HG03575 (cell line): ENCODE data around the gene SORCS1.

Experiments
- ATAC-seq: cut with Tn5 transposase; IDR thresholded peaks from one replicate; pipeline ENCODE4 v1.9.1; 2021; ENCODE audit not compliant: unreplicated experiment, insufficient number of reproducible peaks, low FRiP score; ENCODE audit errors: extremely low read depth

SORCS1 gene

GRCh38 chr10:106971411-106971831, 193.1 kb downstream of the SORCS1 start:
- ATAC-seq = no peak

DNA sequence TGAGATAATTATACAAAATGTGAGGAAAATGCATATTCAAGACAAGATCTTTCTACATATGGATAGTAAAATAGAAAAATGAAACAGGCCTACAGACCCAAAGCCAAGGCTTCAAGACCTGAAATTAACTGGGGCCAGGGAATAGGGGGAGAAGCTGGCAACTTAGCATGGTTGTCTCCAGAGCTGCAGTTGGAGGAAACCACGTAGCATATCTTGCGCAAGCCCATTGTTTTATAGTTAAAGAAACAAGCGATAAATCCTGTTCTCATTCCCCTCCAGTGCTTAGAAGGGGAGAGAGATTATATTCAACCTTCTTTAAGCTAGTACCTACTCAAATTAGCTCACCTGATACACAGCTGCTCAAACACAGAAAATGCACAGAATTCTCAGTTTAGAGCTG, 197.1 kb downstream of the SORCS1 start:
- no peak for ATAC-seq

DNA sequence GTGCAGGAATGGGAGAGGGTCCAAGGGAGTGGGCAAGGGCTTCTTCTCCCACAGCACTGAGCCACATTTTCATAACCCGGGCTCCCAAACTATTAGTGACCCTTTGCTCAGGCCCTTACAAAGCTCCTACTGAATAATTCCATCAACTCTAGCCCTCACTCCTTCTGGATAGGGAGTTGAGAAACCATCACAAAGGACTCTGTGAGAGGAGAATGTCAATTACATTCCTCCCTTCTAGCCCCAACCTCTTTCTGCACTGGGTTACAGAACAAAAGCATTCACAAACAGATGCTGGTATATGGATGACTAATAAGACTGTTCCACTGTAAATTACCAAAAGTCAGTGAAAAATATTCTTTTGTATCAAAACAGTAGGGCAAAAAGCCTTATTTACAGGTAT, 203.7 kb downstream of the SORCS1 start:
- no peak for ATAC-seq

DNA sequence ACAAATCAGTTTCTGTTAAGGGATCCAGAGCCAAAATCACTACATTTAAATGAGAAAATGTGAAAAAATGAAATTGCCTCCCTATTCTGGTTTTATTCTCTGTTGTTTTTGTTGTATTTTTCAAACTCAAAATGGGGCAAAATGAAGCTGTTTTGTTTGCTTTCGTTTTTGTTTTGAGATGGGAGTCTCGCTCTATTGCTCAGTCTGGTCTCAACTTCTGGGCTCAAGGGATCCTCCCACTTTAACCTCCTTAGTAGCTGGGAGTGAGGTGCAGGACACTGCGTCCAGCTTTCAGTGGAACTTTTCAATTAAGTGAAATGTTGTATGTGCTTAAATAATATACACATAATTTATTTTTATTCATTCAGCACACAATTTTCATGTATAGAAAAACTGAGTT, 205.0 kb downstream of the SORCS1 start:
- no peak for ATAC-seq

- no peak for ATAC-seq
Measured at GRCh38 chr10:106958589-106959361, 205.7 kb downstream of the SORCS1 start.

GRCh38 chr10:106957823-106958588, 206.5 kb downstream of the SORCS1 start:
- peak; percentile 48 for ATAC-seq

DNA sequence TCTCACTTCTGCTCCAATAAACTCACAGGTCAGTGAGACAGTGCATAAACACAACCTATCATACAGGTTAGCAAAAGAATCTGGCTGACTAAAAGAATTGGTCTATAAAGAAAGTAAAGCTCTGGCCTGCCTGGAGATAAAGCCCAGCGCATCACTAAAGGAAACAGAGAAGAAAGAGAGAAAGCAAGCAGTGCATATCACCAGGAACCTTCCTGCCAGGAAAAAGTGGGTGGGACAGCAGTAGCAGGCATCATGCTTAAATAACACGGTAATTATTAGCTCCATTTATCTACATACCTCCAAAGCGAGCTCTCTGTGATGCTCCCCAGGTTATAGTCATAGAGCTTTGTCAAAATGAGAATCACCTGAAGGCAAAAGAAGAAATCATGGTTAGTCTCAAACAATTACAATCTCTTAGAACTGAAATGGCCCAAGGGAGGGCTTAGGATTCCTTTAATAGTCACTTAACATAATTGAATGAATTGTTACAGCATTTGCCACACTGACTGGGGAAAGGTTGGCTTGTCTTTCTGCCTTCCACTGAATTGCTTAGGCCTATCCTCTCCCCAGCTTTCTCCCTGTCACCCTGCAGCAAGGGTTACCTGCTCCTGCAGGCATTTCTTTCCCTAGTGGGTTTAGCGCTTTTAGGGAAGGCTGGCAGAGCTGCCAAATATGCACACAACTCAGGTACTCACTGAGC, 208.1 kb downstream of the SORCS1 start:
- no peak for ATAC-seq

DNA sequence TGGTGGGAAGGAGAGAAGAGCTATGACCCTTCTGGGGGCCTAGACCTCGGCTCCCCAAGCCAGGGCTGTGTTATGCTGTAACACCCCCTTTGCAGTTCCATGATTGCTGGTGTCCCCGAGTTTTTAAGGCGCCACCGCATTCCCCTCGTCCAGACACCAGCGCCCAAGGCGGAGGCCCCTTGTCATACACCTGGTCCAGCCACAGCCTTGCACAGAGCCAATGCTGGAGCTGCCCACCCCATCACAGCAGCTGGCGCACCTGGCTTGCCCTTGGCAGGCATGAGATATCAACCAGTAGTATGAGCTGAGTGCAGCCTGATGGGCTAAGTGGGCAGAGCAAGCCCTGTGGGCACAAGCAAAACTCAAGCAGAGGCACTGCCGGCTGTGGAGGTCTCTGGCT, 209.4 kb downstream of the SORCS1 start:
- no peak for ATAC-seq

DNA sequence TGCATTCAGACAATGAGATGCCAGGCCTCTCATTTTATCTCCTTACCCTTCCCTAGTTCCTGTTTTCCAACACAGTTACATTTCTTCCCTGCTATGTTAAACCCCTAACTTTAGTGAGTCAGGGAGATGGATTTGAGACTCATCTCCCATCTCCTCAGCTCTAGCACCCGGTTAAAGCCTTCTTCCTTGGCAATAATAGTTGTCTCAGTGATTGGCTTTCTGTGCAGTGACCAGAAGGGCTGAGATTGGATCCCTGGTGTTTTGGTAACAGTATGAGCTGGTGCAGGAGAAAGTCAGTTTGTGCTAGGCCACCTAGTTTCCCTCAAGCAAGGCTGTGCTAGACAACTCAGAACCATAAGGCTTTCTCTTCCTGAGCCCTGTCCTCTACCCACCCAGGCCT, 212.5 kb downstream of the SORCS1 start:
- ATAC-seq = no peak

GRCh38 chr10:106949680-106950478, 214.6 kb downstream of the SORCS1 start:
- no peak for ATAC-seq

DNA sequence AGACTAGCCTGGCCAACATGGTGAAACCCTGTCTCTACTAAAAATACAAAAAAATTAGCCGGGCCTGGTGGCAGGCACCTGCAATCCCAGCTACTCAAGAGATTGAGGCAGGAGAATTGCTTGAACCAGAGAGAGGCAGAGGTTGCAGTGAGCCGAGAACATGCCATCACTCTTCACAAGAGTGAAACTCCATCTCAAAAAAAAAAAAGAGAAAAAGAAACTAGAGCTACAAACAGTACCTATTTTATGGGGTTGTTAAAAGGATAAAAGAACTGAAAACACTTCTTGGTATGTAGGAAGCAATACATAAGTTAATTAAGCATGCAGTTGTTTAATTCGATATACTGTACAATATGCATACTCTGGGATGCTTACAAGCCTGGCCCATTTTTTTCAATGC, 216.9 kb downstream of the SORCS1 start:
- no peak for ATAC-seq

GRCh38 chr10:106942035-106942662, 222.4 kb downstream of the SORCS1 start:
- no peak for ATAC-seq

DNA sequence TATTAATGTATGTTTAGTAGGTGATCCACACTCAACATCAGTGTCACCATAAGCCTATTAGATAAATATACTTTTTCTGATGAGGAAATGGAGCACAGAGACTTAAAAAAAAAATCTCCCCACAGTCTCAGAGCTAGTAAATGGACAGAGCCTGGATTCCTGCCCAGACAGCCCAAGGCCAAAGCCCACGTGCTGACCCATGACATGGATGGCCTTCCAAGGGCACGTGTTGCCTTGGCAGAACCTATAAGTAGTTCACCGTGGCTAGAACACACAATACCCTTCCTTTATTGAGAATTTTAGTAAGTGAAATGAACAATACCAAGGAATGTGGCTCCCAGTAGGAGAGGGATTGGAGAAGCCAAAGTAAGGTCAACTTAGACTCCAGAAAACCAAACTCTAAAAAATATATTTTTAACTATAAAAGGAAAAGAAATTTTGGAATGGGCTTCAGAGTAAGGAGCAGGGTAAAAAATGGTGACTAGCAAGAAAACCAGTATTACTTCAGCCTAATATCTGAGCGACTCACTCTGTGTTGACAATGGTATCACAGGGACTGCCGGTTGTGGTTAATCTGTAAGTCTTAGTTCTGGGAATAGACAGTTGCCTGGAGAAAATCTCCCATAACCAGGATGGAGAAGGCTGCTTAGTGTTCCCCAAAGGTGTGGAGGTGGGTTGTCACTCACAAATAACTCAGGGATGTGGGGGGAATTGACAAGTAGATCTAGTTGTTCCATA, 223.0 kb downstream of the SORCS1 start:
- no peak for ATAC-seq

- ATAC-seq = no peak
Measured at GRCh38 chr10:106938513-106938912, 226.0 kb downstream of the SORCS1 start.

DNA sequence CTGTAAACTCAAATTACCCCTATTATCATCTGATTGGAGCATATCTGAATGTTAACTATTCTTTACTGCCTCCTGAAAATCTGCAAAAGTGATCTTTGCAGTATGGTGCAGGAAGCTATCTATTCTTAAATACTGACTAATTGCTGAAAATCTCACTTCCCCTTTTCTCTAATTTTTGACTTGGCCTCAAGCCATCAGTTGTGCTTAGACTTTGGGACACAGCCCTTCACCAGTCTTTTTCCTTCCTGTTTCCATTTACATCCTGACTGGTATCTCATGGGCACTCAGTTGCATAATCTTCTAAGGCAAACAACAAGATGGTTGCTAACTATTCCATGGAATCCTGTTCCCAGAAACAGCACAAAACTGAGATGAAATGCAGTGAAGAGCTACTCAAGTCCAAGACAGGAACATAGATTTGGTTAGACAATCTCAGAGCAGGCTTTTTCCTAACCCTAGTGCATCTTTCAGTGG, 228.5 kb downstream of the SORCS1 start:
- peak; percentile 69 for ATAC-seq

GRCh38 chr10:106931853-106932249, 232.7 kb downstream of the SORCS1 start:
- ATAC-seq = no peak

DNA sequence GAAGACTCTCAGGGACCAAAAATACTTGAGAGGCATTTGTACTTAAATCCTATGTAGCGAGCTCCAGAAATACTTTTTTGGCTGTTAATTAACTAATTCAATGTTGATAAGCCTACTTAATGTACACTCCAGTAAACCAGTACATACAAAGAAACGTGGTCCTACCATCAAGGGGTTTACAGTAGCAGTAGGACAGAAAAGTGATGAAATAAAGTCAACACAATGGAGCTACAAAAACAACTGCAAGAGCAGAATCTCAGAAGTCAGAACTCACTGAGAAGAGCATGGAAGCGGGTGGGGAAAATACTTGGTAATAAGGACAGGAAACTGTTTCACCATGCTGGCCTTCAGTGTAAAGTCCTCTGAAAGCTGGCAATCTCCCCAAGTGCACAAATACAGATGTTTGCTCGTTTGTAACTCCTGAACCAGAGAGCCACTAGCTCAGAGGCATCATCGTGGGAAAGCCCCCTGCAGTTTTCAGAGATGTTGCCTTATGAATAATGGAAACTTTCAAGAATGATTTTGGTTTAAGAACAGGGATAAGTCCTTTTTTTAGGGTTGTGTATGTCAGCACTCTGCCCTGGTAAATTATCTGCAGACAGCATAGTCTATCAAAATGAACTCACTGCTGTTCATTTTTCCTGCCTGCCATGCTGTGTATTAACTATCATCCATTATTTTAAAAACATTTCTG, 233.2 kb downstream of the SORCS1 start:
- ATAC-seq = peak; percentile 72
